ENCODE data around the gene SPTBN2. TPM values are rescaled to one million over a fixed set of nuclear protein-coding genes. Genes with fewer than 3 reads are reported as not detected.

SPTBN2 gene
- total and polyA plus RNA-seq, 2 experiments from 2014 or later, result 0.22 TPM; not detected in 1

DNA sequence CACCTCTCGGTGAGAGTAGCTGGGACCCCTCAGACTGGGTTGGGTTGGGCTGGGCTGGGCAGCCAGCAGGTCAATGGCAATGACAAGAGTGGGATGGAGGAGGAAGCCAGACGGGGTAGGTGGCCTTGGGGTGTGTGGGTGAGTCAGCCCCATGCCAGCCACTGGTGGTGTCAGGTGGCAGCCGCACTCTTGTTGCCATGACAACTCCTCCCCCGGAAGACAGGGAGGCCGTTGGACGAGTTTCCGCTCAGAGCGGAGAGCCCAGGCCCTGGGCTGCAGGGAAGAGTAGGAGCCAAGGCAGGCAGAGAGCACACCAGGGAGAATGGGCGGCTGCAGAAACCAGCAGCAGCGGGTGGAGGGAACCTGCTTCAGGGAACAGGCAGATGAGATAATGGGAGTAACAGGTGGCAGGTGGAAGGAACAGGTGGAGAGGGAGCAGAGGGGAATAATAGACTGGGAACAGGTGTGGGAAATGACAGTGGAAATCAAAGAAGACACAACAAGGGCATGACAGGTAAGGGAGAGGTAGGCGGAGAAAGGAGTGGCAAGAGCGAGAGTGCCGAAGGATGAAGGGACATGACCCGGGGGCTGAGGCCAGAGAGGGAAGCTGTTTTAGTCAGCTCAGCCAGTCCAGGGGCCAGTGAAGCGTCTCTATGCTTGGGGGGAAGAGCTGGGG lies 8.7 kb downstream of the SPTBN2 start:
- Histone ChIP-seq H3K36me3 (ENCODE audit: low read depth) (no peaks in the 10 kb centered on the region), H3K4me2 (ENCODE audit: unreplicated experiment) (no peak overlapping the region), H3K4me1 (ENCODE audit: insufficient read depth) (no peaks in the 10 kb centered on the region), H3K9ac (no peak overlapping the region), H3K27ac (no peak overlapping the region), H3K9me3 (ENCODE audit: low read depth) (no peaks in the 10 kb centered on the region), H3K27me3 (replicated peaks; ENCODE audit: insufficient read depth) (peaks cover 15% of the 10 kb centered on the region), H2AFZ (no peak overlapping the region), H3K79me2 (ENCODE audit: insufficient read depth) (no peaks in the 10 kb centered on the region), H3K9me2 (ENCODE audit: insufficient read depth) (no peaks in the 10 kb centered on the region), H3F3A (ENCODE audit: insufficient read depth) (no peaks in the 10 kb centered on the region), H3K4me3 (no peak overlapping the region), H4K20me1 (ENCODE audit: insufficient read depth) (no peaks in the 10 kb centered on the region)
- WGBS, 2 experiments (ENCODE audit: low coverage in 1 of 2, low lambda C conversion rate in 2 of 2, missing lambda C conversion rate in 2 of 2), result 58 to 59% methylated on average over 15 of the region's 15 CpGs
- TF ChIP-seq EZH2 (IDR thresholded peaks at IDR 0.05; ENCODE audit: insufficient read depth, poor library complexity, severe bottlenecking) (no peak), EZH2phosphoT487 (IDR thresholded peaks at IDR 0.05; ENCODE audit: insufficient read depth, low read depth) (no peak)
- in situ Hi-C loops (cut with MboI), result no loop called here
- peak; percentile 66 for DNase-seq

DNA sequence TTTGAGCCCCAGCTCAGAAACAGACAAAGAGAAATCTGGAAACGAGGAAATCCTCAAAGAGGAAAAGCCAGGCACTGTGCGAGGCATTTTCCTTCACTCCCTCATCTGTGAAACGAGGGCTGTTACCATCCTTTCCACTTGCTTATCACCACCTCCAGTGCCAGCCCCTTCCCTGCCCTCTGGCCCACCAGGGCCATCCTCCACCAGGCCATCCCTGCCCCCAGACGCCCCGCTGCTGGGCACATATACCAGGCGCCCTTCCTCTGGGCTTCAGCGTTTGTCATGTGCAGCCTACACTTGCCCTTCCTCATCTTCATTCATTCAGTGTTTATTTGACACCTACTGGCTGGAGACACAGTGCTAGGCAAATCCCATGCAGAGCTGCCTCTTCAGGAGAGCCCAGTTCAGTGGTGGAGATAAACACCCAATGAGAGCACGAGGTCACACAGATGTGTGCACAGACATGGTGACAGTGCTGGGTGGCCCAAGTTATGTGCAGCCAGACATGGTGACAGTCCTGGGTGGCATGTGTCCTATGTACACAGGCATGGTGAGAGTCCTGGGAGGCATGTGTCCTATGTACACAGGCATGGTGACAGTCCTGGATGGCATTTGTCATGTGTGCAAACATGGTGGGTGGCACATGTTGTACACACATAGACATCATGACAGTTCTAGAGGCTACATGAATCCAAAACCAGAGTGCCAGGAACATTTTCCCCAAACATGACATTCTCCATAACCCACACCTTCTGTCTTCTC lies 9.7 kb downstream of the SPTBN2 start:
- 70 to 79% methylated on average over 8 of the region's 8 CpGs for WGBS, 2 experiments (ENCODE audit: low coverage in 1 of 2, low lambda C conversion rate in 2 of 2, missing lambda C conversion rate in 2 of 2)
- H3F3A ChIP-seq (ENCODE audit: insufficient read depth), result no peaks in the 10 kb centered on the region
- no peak for TF ChIP-seq EZH2 (IDR thresholded peaks at IDR 0.05; ENCODE audit: insufficient read depth, poor library complexity, severe bottlenecking)
- TF ChIP-seq EZH2phosphoT487 (IDR thresholded peaks at IDR 0.05; ENCODE audit: insufficient read depth, low read depth), result no peak
- no peaks in the 10 kb centered on the region for H3K9me2 ChIP-seq (ENCODE audit: insufficient read depth)
- in situ Hi-C loops (cut with MboI), result no loop called here
- DNase-seq, result no peak
- H3K36me3 ChIP-seq (ENCODE audit: low read depth), result no peaks in the 10 kb centered on the region
- no peak overlapping the region for H3K4me3 ChIP-seq
- H4K20me1 ChIP-seq (ENCODE audit: insufficient read depth), result no peaks in the 10 kb centered on the region
- no peak overlapping the region for H3K9ac ChIP-seq
- peaks cover 11% of the 10 kb centered on the region; the same call in 1 of the 2 replicates for H3K27me3 ChIP-seq (replicated peaks; ENCODE audit: insufficient read depth)
- H3K4me2 ChIP-seq (ENCODE audit: unreplicated experiment), result no peak overlapping the region
- no peaks in the 10 kb centered on the region for H3K4me1 ChIP-seq (ENCODE audit: insufficient read depth)
- H3K9me3 ChIP-seq (ENCODE audit: low read depth), result no peaks in the 10 kb centered on the region
- no peak overlapping the region for H2AFZ ChIP-seq
- H3K79me2 ChIP-seq (ENCODE audit: insufficient read depth), result no peaks in the 10 kb centered on the region
- no peak overlapping the region for H3K27ac ChIP-seq

GRCh38 chr11:66718320-66718971 lies 10.6 kb downstream of the SPTBN2 start:
- Histone ChIP-seq H3K36me3 (ENCODE audit: low read depth) (no peaks in the 10 kb centered on the region), H4K20me1 (ENCODE audit: insufficient read depth) (no peaks in the 10 kb centered on the region), H3K27me3 (replicated peaks; ENCODE audit: insufficient read depth) (peaks cover 5% of the 10 kb centered on the region; the same call in 1 of the 2 replicates), H3K4me3 (no peak overlapping the region), H3F3A (ENCODE audit: insufficient read depth) (no peaks in the 10 kb centered on the region), H3K9ac (no peak overlapping the region), H2AFZ (no peak overlapping the region), H3K4me2 (ENCODE audit: unreplicated experiment) (no peak overlapping the region), H3K9me3 (ENCODE audit: low read depth) (no peaks in the 10 kb centered on the region), H3K27ac (no peak overlapping the region), H3K9me2 (ENCODE audit: insufficient read depth) (no peaks in the 10 kb centered on the region), H3K79me2 (ENCODE audit: insufficient read depth) (no peaks in the 10 kb centered on the region), H3K4me1 (ENCODE audit: insufficient read depth) (no peaks in the 10 kb centered on the region)
- 70 to 71% methylated on average over 19 to 26 of the region's 26 CpGs for WGBS, 2 experiments (ENCODE audit: low coverage in 1 of 2, low lambda C conversion rate in 2 of 2, missing lambda C conversion rate in 2 of 2)
- in situ Hi-C loops (cut with MboI), result no loop called here
- no peak for DNase-seq
- TF ChIP-seq EZH2phosphoT487 (IDR thresholded peaks at IDR 0.05; ENCODE audit: insufficient read depth, low read depth) (no peak), EZH2 (IDR thresholded peaks at IDR 0.05; ENCODE audit: insufficient read depth, poor library complexity, severe bottlenecking) (no peak)

- Histone ChIP-seq H3K36me3 (ENCODE audit: low read depth) (no peaks in the 10 kb centered on the region), H2AFZ (no peak overlapping the region), H4K20me1 (ENCODE audit: insufficient read depth) (no peaks in the 10 kb centered on the region), H3K27me3 (replicated peaks; ENCODE audit: insufficient read depth) (peaks cover under 1% of the 10 kb centered on the region; the same call in 1 of the 2 replicates), H3K27ac (no peak overlapping the region), H3K9ac (no peak overlapping the region), H3K79me2 (ENCODE audit: insufficient read depth) (no peaks in the 10 kb centered on the region), H3K4me3 (no peak overlapping the region), H3K9me2 (ENCODE audit: insufficient read depth) (no peaks in the 10 kb centered on the region), H3F3A (ENCODE audit: insufficient read depth) (no peaks in the 10 kb centered on the region), H3K4me1 (ENCODE audit: insufficient read depth) (no peaks in the 10 kb centered on the region), H3K9me3 (ENCODE audit: low read depth) (no peaks in the 10 kb centered on the region), H3K4me2 (ENCODE audit: unreplicated experiment) (no peak overlapping the region)
- in situ Hi-C loops (cut with MboI), result no loop called here
- no peak for DNase-seq
- 64 to 65% methylated on average over 14 of the region's 14 CpGs for WGBS, 2 experiments (ENCODE audit: low coverage in 1 of 2, low lambda C conversion rate in 2 of 2, missing lambda C conversion rate in 2 of 2)
- TF ChIP-seq EZH2phosphoT487 (IDR thresholded peaks at IDR 0.05; ENCODE audit: insufficient read depth, low read depth) (no peak), EZH2 (IDR thresholded peaks at IDR 0.05; ENCODE audit: insufficient read depth, poor library complexity, severe bottlenecking) (no peak)
Measured at GRCh38 chr11:66717925-66718319, 11.1 kb downstream of the SPTBN2 start.
